ENCODE data around the gene U2AF1L4. TPM values are rescaled to one million over a fixed set of nuclear protein-coding genes. Genes with fewer than 3 reads are reported as not detected.

U2AF1L4 gene
- total RNA-seq: 10 to 100 TPM; 35.5 to 36.2 TPM

GRCh38 chr19:35745328-35746086 is at the start of gene U2AF1L4, which contains the start of gene PSENEN:
Gene U2AF1L4, minus strand, starts transcription at chr19:35745418. Its CDS starts 27 bp downstream, at chr19:35745391.
Gene PSENEN, plus strand, starts transcription at chr19:35745651. Its CDS starts 280 bp downstream, at chr19:35745931.
- POLR2A ChIA-PET: interaction anchor here (0.6 to 5.4 kb wide), 14 partner anchors 7 to 600 kb away, joined by 3 to 46 read pairs (median 8); partner anchors contain the start of genes COX6B1, HSPB6 and KMT2B
- Mint-ChIP-seq H3K27ac (peak within 1 kb of the TSS; percentile 99), H3K4me3 (peak within 1 kb of the TSS; percentile 95), H3K9me3 (no peaks in the 10 kb centered on the region), H3K4me1 (peaks cover 66% of the 10 kb centered on the region), H3K36me3 (ENCODE audit: low read depth) (peaks cover 21% of the 10 kb centered on the region), H3K27me3 (no peaks in the 10 kb centered on the region)
- peak; percentile 98 for DNase-seq
- CTCF ChIA-PET: interaction anchor here (0.8 to 2.0 kb wide), 9 partner anchors 27 to 604 kb away, joined by 3 to 10 read pairs (median 4); partner anchors contain the start of gene COX6B1

- H3K4me1 Mint-ChIP-seq: no peaks in the 10 kb centered on the region
- no peaks in the 10 kb centered on the region for H3K36me3 Mint-ChIP-seq (ENCODE audit: low read depth)
- POLR2A ChIA-PET: no interaction called here
- DNase-seq: no peak
- CTCF ChIA-PET: no interaction called here
- no peak overlapping the region for H3K27ac Mint-ChIP-seq
- no peaks in the 10 kb centered on the region for H3K9me3 Mint-ChIP-seq
- H3K27me3 Mint-ChIP-seq: peaks cover 29% of the 10 kb centered on the region
- no peak overlapping the region for H3K4me3 Mint-ChIP-seq
Measured at GRCh38 chr19:35793381-35794165, 48.4 kb upstream of the U2AF1L4 start.

GRCh38 chr19:35792888-35793287 is 47.7 kb upstream of the U2AF1L4 start:
- peaks cover 25% of the 10 kb centered on the region for H3K27me3 Mint-ChIP-seq
- H3K4me1 Mint-ChIP-seq: no peaks in the 10 kb centered on the region
- ChIA-PET POLR2A (no interaction called here), CTCF (no interaction called here)
- no peaks in the 10 kb centered on the region for H3K36me3 Mint-ChIP-seq (ENCODE audit: low read depth)
- no peaks in the 10 kb centered on the region for H3K9me3 Mint-ChIP-seq
- no peak overlapping the region for H3K27ac Mint-ChIP-seq
- no peak overlapping the region for H3K4me3 Mint-ChIP-seq
- DNase-seq: no peak

GRCh38 chr19:35792312-35792711 is 47.1 kb upstream of the U2AF1L4 start:
- Mint-ChIP-seq H3K4me1 (no peaks in the 10 kb centered on the region), H3K9me3 (no peaks in the 10 kb centered on the region), H3K36me3 (ENCODE audit: low read depth) (no peaks in the 10 kb centered on the region), H3K27ac (no peak overlapping the region), H3K4me3 (no peak overlapping the region), H3K27me3 (peaks cover 19% of the 10 kb centered on the region)
- CTCF ChIA-PET: no interaction called here
- DNase-seq: no peak
- POLR2A ChIA-PET: no interaction called here

GRCh38 chr19:35791814-35792279 is 46.6 kb upstream of the U2AF1L4 start:
- H3K36me3 Mint-ChIP-seq (ENCODE audit: low read depth): no peaks in the 10 kb centered on the region
- peaks cover 15% of the 10 kb centered on the region for H3K27me3 Mint-ChIP-seq
- H3K4me1 Mint-ChIP-seq: no peaks in the 10 kb centered on the region
- ChIA-PET POLR2A (no interaction called here), CTCF (no interaction called here)
- H3K9me3 Mint-ChIP-seq: no peaks in the 10 kb centered on the region
- no peak overlapping the region for H3K27ac Mint-ChIP-seq
- DNase-seq: no peak
- H3K4me3 Mint-ChIP-seq: no peak overlapping the region

DNA sequence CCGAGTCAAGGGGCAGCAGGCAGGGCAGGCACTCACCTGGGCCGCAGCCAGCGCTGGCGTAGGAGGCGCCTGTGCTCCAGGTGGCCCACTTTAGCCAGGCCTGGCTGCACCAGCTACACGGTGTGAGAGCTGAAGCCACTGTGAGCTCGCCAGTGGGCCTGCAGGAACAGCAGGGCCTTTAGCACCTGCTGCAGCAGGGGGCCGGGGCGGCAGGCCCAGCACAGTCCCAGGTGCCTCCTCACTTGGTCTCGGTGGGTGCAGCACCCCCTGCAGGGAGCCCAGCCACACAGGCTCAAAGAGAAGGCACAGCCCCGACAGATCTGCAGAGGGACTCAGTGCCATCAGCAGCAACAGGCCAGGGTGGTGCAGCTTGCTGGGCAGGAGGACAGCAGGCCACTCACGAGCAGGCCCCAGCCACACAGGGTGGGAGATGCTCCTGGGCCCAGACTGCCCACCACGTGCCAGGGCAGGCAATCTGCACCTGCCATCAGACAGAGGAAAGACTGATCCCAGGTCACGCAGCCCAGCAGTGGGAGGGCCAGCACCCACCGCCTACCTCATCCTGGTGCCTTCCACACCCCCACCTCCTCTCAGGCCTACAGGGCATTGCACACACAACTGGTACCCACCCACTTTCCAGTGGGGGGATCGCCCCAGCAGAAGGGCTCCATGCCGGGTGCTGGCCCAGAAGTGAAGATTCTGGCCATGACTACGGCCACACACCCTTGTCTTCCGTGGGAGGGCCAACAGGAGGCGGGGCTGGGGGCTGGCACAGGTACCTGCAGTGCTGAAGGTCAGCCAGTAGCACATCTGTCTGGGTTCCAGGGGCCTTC is 46.0 kb upstream of the U2AF1L4 start:
- Mint-ChIP-seq H3K9me3 (no peaks in the 10 kb centered on the region), H3K27ac (no peak overlapping the region), H3K36me3 (ENCODE audit: low read depth) (no peaks in the 10 kb centered on the region), H3K4me1 (no peaks in the 10 kb centered on the region), H3K27me3 (peaks cover 8% of the 10 kb centered on the region), H3K4me3 (no peak overlapping the region)
- ChIA-PET CTCF (no interaction called here), POLR2A (no interaction called here)
- no peak for DNase-seq

GRCh38 chr19:35789978-35790944 is 45.0 kb upstream of the U2AF1L4 start:
- no peak for DNase-seq
- Mint-ChIP-seq H3K4me1 (no peaks in the 10 kb centered on the region), H3K9me3 (no peaks in the 10 kb centered on the region), H3K27me3 (peaks cover 4% of the 10 kb centered on the region), H3K36me3 (ENCODE audit: low read depth) (no peaks in the 10 kb centered on the region), H3K27ac (no peak overlapping the region), H3K4me3 (no peak overlapping the region)
- POLR2A ChIA-PET: interaction anchor here (1.1 to 1.3 kb wide), 2 partner anchors 18 to 43 kb away, joined by 3 read pairs; no protein-coding TSS in a partner anchor
- CTCF ChIA-PET: no interaction called here

DNA sequence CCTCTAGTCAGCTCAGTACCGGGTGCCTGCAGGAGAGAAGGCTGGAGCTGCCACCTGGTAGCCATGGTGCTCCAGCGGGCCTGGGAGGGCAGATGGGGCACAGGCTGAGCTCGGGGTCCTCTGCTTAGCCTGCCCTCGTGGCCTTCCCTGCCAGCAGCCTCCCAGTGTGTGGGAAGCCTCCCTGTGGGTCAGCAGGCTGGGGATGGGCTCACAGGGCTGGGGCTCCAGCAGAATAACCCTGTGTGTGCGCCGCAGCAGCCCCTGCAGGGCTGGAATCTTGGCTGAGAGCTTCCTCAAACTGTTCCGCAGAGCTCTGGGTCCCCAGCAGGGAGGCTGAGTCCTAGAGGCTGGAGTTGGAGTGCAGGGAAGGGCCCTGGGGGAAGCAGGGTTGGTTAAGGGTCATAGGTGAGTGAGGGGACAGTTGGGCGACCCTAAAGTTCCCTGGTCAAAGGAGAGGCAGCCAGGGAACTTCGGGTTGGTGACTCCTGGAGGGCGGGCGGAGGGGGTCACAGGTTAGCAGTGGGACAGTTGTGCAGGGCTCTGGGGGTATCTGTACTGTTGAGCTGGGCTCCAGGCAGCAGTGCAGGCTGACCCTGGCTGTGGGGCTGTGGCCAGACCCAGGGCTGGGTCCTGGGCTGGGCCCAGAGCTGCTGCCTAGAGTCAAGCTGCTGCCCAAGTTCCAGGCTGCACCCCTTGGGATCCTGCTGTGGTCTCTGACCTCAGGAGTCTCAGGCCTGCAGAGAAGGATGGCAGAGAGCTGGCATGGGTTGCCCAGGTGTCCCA is 44.2 kb upstream of the U2AF1L4 start:
- POLR2A ChIA-PET: interaction anchor here (0.6 to 1.3 kb wide), 3 partner anchors 17 to 49 kb away, joined by 3 read pairs; no protein-coding TSS in a partner anchor
- CTCF ChIA-PET: no interaction called here
- Mint-ChIP-seq H3K4me1 (no peaks in the 10 kb centered on the region), H3K27me3 (peaks cover 4% of the 10 kb centered on the region), H3K9me3 (no peaks in the 10 kb centered on the region), H3K36me3 (ENCODE audit: low read depth) (no peaks in the 10 kb centered on the region), H3K27ac (no peak overlapping the region), H3K4me3 (no peak overlapping the region)
- no peak for DNase-seq

DNA sequence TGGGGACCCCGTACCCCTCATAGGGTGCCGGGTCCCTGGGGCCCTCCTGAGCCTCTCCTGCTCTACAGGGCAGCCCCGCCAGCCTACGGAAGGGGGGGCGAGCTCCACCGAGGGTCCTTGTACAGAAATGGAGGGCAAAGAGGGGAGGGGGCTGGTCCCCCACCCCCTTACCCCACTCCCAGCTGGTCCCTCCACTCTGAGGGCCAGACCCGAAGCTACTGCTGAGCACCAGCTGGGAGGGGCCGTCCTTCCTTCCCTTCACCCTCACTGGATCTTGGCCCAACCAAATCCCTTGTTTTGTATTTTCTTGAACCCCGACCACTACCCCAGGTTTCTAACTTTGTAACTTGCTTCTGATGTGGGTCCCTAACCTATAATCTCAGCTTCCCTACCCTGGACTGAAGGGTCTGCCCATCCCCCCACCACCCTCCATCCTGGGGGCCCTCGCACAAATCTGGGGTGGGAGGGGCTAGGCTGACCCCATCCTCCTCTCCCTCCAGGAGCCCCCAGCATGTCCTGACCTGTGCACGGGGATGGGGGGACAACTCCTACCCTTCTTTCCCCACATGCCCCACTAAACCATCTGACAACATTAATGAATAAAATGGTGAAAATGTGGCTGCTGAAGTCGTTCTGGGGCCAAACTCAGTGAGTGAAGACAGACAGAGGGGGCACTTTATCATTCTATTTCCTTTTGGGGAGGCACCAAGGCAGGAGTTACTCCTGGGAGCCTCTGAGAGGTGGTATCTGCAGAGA is 43.2 kb upstream of the U2AF1L4 start:
- no peak for DNase-seq
- POLR2A ChIA-PET: interaction anchor here (1.3 kb wide), 1 partner anchor 16 kb away, joined by 3 read pairs; no protein-coding TSS in a partner anchor
- Mint-ChIP-seq H3K4me1 (no peaks in the 10 kb centered on the region), H3K4me3 (no peak overlapping the region), H3K36me3 (ENCODE audit: low read depth) (peaks cover 2% of the 10 kb centered on the region), H3K9me3 (no peaks in the 10 kb centered on the region), H3K27me3 (no peaks in the 10 kb centered on the region), H3K27ac (no peak overlapping the region)
- CTCF ChIA-PET: no interaction called here

GRCh38 chr19:35787227-35787799 is 42.1 kb upstream of the U2AF1L4 start:
- CTCF ChIA-PET: no interaction called here
- H3K9me3 Mint-ChIP-seq: no peaks in the 10 kb centered on the region
- no peaks in the 10 kb centered on the region for H3K27me3 Mint-ChIP-seq
- no peak for DNase-seq
- H3K4me3 Mint-ChIP-seq: no peak overlapping the region
- H3K4me1 Mint-ChIP-seq: no peaks in the 10 kb centered on the region
- POLR2A ChIA-PET: no interaction called here
- H3K36me3 Mint-ChIP-seq (ENCODE audit: low read depth): peaks cover 8% of the 10 kb centered on the region
- no peak overlapping the region for H3K27ac Mint-ChIP-seq

Measured in activated CD4-positive, alpha-beta memory T cell treated with anti-CD3 and anti-CD28 coated beads, Interleukin-2, amount 10 ng/mL, durations not matched to agents 7 days and 5 days (primary cell).